ENCODE data around the gene BCL2L12. TPM values are rescaled to one million over a fixed set of nuclear protein-coding genes. Genes with fewer than 3 reads are reported as not detected.
A peak's percentile ranks its signal among the peaks of the same experiment; 100 is the strongest.

BCL2L12 gene
- total RNA-seq, 1 donor from 2014 or later, result 31.5 TPM

GRCh38 chr19:49684251-49684982 is 18.7 kb downstream of the BCL2L12 start:
- TF ChIP-seq, protein P1, sequence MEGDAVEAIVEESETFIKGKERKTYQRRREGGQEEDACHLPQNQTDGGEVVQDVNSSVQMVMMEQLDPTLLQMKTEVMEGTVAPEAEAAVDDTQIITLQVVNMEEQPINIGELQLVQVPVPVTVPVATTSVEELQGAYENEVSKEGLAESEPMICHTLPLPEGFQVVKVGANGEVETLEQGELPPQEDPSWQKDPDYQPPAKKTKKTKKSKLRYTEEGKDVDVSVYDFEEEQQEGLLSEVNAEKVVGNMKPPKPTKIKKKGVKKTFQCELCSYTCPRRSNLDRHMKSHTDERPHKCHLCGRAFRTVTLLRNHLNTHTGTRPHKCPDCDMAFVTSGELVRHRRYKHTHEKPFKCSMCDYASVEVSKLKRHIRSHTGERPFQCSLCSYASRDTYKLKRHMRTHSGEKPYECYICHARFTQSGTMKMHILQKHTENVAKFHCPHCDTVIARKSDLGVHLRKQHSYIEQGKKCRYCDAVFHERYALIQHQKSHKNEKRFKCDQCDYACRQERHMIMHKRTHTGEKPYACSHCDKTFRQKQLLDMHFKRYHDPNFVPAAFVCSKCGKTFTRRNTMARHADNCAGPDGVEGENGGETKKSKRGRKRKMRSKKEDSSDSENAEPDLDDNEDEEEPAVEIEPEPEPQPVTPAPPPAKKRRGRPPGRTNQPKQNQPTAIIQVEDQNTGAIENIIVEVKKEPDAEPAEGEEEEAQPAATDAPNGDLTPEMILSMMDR (IDR thresholded peaks at IDR 0.05; ENCODE audit: insufficient read depth, low read depth, low read length), result no peak
- TF ChIP-seq EZH2 (IDR thresholded peaks at IDR 0.05; ENCODE audit: insufficient read depth, low read length), result no peak
- Histone ChIP-seq H3K9ac (ENCODE audit: low read length) (no peak overlapping the region), H4K20me1 (ENCODE audit: insufficient read depth, low read length) (peaks cover 74% of the 10 kb centered on the region), H3K27ac (ENCODE audit: low read depth, low read length) (no peak overlapping the region), H3K27me3 (ENCODE audit: insufficient read depth, low read length) (no peaks in the 10 kb centered on the region), H3K36me3 (ENCODE audit: insufficient read depth, low read length) (peaks cover 16% of the 10 kb centered on the region), H3K9me3 (ENCODE audit: insufficient read depth, low read depth, low read length) (no peaks in the 10 kb centered on the region), H3K4me2 (ENCODE audit: low read length) (no peak overlapping the region), H3K79me2 (ENCODE audit: insufficient read depth, low read length) (peaks cover 37% of the 10 kb centered on the region), H2AFZ (ENCODE audit: low read depth, low read length) (no peak overlapping the region), H3K4me3 (ENCODE audit: insufficient read depth, low read depth, low read length) (no peak overlapping the region), H3K4me1 (ENCODE audit: insufficient read depth, low read length) (peaks cover 16% of the 10 kb centered on the region)
- H3K4me1 Mint-ChIP-seq (ENCODE audit: low read depth, unreplicated experiment), result peaks cover 9% of the 10 kb centered on the region
- H3K27me3 Mint-ChIP-seq (ENCODE audit: low read depth, unreplicated experiment), result no peaks in the 10 kb centered on the region
- peaks cover 17% of the 10 kb centered on the region for H3K36me3 Mint-ChIP-seq (ENCODE audit: low read depth, unreplicated experiment)
- DNase-seq (ENCODE audit: low read depth), result no peak
- H3K4me3 Mint-ChIP-seq (ENCODE audit: unreplicated experiment), result no peak overlapping the region
- no peaks in the 10 kb centered on the region for H3K9me3 Mint-ChIP-seq (ENCODE audit: unreplicated experiment)
- FAIRE-seq, result no peak
- H3K27ac Mint-ChIP-seq (ENCODE audit: unreplicated experiment), result no peak overlapping the region

DNA sequence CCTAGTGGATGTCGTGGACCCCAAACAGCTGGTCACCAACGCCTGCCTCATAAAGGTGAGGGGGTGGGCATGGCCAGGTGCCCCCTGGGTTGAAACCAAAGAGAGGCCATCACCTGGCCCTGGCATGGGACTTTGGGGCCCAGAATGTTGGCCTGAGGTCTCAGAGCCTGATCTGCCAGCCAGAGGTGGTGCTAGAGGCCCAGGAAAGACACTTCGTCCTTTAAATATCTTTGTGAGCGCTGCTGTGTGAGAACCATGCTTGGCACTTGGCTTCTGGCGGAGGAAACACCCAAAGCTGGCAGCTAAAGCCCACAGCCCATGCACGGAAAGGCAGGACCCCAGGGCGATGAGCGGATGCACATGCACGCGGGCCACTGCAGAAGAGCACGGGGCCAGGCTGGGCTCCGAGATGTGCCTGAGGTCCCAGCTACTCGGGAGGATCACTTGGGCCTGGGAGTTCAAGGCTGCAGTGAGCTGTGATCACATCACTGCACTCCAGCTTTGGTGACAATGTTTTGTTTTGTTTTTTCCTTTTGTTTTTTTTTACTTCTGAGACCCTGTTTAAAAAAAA is 19.3 kb downstream of the BCL2L12 start:
- Histone ChIP-seq H3K4me1 (ENCODE audit: insufficient read depth, low read length) (peaks cover 15% of the 10 kb centered on the region), H3K36me3 (ENCODE audit: insufficient read depth, low read length) (peaks cover 16% of the 10 kb centered on the region), H3K27ac (ENCODE audit: low read depth, low read length) (no peak overlapping the region), H3K4me2 (ENCODE audit: low read length) (no peak overlapping the region), H3K9ac (ENCODE audit: low read length) (no peak overlapping the region), H4K20me1 (ENCODE audit: insufficient read depth, low read length) (peaks cover 68% of the 10 kb centered on the region), H3K4me3 (ENCODE audit: insufficient read depth, low read depth, low read length) (no peak overlapping the region), H2AFZ (ENCODE audit: low read depth, low read length) (no peak overlapping the region), H3K9me3 (ENCODE audit: insufficient read depth, low read depth, low read length) (no peaks in the 10 kb centered on the region), H3K27me3 (ENCODE audit: insufficient read depth, low read length) (no peaks in the 10 kb centered on the region), H3K79me2 (ENCODE audit: insufficient read depth, low read length) (peaks cover 30% of the 10 kb centered on the region)
- Mint-ChIP-seq H3K9me3 (ENCODE audit: unreplicated experiment) (no peaks in the 10 kb centered on the region), H3K27ac (ENCODE audit: unreplicated experiment) (peak overlapping the region; percentile 58), H3K4me1 (ENCODE audit: low read depth, unreplicated experiment) (peaks cover 8% of the 10 kb centered on the region), H3K36me3 (ENCODE audit: low read depth, unreplicated experiment) (peaks cover 14% of the 10 kb centered on the region), H3K4me3 (ENCODE audit: unreplicated experiment) (no peak overlapping the region), H3K27me3 (ENCODE audit: low read depth, unreplicated experiment) (no peaks in the 10 kb centered on the region)
- FAIRE-seq (no peak), DNase-seq (ENCODE audit: low read depth) (no peak)
- TF ChIP-seq, protein P1 (IDR thresholded peaks at IDR 0.05; ENCODE audit: insufficient read depth, low read depth, low read length), result no peak
- no peak for TF ChIP-seq EZH2 (IDR thresholded peaks at IDR 0.05; ENCODE audit: insufficient read depth, low read length)

DNA sequence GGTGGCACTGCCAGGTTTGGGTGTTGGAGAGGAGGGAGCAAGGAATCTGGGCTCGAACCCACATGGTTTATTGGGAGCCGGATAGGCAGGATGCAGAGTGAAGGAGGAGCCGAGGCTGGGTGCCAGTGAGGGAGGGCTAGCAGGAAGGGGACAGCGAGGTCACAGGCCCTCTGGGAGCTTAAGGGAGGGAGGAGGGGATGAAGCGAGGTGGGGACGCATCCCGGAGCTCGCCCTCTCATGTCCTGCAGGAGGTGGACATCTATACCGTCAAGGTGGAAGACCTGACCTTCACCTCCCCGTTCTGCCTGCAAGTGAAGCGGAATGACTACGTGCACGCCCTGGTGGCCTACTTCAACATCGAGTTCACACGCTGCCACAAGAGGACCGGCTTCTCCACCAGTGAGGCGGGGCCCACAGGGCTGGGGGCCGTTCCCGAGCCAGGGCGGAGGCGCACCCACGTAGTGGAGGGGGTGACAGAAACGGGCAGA is 20.2 kb downstream of the BCL2L12 start:
- TF ChIP-seq, protein P1 (IDR thresholded peaks at IDR 0.05; ENCODE audit: insufficient read depth, low read depth, low read length), result no peak
- no peak for TF ChIP-seq EZH2 (IDR thresholded peaks at IDR 0.05; ENCODE audit: insufficient read depth, low read length)
- H3K27me3 ChIP-seq (ENCODE audit: insufficient read depth, low read length), result no peaks in the 10 kb centered on the region
- H3K4me3 ChIP-seq (ENCODE audit: insufficient read depth, low read depth, low read length), result no peak overlapping the region
- Mint-ChIP-seq H3K27ac (ENCODE audit: unreplicated experiment) (no peak overlapping the region), H3K4me1 (ENCODE audit: low read depth, unreplicated experiment) (peaks cover 12% of the 10 kb centered on the region), H3K27me3 (ENCODE audit: low read depth, unreplicated experiment) (no peaks in the 10 kb centered on the region), H3K9me3 (ENCODE audit: unreplicated experiment) (no peaks in the 10 kb centered on the region), H3K36me3 (ENCODE audit: low read depth, unreplicated experiment) (peaks cover 14% of the 10 kb centered on the region), H3K4me3 (ENCODE audit: unreplicated experiment) (peak overlapping the region; percentile 27)
- H3K79me2 ChIP-seq (ENCODE audit: insufficient read depth, low read length), result peaks cover 22% of the 10 kb centered on the region
- H3K4me1 ChIP-seq (ENCODE audit: insufficient read depth, low read length), result peaks cover 16% of the 10 kb centered on the region
- H3K9ac ChIP-seq (ENCODE audit: low read length), result no peak overlapping the region
- no peak for DNase-seq (ENCODE audit: low read depth)
- no peak overlapping the region for H2AFZ ChIP-seq (ENCODE audit: low read depth, low read length)
- H4K20me1 ChIP-seq (ENCODE audit: insufficient read depth, low read length), result peaks cover 60% of the 10 kb centered on the region
- H3K9me3 ChIP-seq (ENCODE audit: insufficient read depth, low read depth, low read length), result no peaks in the 10 kb centered on the region
- H3K36me3 ChIP-seq (ENCODE audit: insufficient read depth, low read length), result peaks cover 16% of the 10 kb centered on the region
- no peak for FAIRE-seq
- H3K4me2 ChIP-seq (ENCODE audit: low read length), result no peak overlapping the region
- no peak overlapping the region for H3K27ac ChIP-seq (ENCODE audit: low read depth, low read length)
